DND-41 (cell line): ENCODE results near the gene BRAP.

Experiments used
- EZH2 ChIP-seq: IDR thresholded peaks from 3 replicates; pipeline ENCODE4 v1.6.1; 2012; ENCODE audit warnings: borderline replicate concordance, low read depth, mild to moderate bottlenecking, moderate library complexity, low read length, inconsistent platforms; ENCODE audit not compliant: severe bottlenecking
- TF ChIP-seq, protein P1 (sequence below): IDR thresholded peaks from 2 replicates; pipeline ENCODE4 v1.5.1; 2012; ENCODE audit warnings: borderline replicate concordance, low read length, moderate library complexity, mild to moderate bottlenecking; ENCODE audit not compliant: poor library complexity, severe bottlenecking; ENCODE audit errors: extremely low read depth

DNA sequence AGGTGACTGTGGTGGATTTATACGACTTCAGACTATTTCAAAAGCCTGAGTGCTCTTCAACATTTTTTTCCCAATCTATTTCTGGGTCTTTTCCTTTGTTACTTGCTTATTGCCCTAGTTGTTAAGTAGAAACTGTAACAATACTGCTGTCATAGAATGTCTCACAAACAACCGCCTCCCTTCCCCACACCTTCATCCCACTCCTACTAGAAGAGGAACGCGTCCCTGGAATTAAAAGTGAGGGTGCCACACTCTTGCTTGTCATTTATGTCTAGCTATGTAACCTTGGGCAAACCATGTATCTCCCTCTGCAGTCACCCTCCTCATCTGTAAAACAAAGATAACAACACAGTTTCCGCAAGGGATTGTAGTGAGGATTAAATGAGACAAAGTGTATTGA, 8.6 kb downstream of the BRAP start:
- TF ChIP-seq, protein P1, sequence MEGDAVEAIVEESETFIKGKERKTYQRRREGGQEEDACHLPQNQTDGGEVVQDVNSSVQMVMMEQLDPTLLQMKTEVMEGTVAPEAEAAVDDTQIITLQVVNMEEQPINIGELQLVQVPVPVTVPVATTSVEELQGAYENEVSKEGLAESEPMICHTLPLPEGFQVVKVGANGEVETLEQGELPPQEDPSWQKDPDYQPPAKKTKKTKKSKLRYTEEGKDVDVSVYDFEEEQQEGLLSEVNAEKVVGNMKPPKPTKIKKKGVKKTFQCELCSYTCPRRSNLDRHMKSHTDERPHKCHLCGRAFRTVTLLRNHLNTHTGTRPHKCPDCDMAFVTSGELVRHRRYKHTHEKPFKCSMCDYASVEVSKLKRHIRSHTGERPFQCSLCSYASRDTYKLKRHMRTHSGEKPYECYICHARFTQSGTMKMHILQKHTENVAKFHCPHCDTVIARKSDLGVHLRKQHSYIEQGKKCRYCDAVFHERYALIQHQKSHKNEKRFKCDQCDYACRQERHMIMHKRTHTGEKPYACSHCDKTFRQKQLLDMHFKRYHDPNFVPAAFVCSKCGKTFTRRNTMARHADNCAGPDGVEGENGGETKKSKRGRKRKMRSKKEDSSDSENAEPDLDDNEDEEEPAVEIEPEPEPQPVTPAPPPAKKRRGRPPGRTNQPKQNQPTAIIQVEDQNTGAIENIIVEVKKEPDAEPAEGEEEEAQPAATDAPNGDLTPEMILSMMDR = no peak
- TF ChIP-seq EZH2 = no peak
